Activated CD8-positive, alpha-beta memory T cell treated with anti-CD3 and anti-CD28 coated beads, Interleukin-2, amount 50 U/mL, for 48 hours (primary cell): Measurements from ENCODE around the gene MUC5AC.
"Not testable (repeated sequence)": the region's sequence is repeated elsewhere in the genome, so short reads cannot be mapped to it uniquely, and the experiment has no call there.

Experiments used
- DNase-seq: peaks from one replicate; pipeline ENCODE4 v3.0.0-alpha.2; 2020

The MUC5AC gene

DNA sequence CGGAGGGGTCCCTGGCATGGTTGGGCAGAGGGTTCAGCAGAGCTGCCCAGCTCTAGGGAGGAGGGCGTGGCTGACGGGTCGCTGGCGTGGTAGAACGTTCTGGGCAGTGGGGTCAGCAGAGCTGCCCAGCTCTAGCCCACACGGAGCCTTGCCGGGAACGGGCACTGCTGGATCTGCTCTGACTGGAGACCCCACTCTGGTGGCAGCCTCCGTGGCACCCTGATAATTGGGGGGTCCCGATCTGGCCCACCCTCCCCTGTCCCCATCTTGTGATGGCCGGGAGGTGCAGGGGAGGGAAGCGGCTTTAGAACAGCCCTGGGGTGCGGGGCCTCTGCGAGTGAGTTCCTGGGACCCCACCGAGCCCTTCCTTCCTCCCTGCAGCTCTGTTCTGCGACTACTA is 21.9 kb downstream of the MUC5AC start:
- no peak for DNase-seq

DNA sequence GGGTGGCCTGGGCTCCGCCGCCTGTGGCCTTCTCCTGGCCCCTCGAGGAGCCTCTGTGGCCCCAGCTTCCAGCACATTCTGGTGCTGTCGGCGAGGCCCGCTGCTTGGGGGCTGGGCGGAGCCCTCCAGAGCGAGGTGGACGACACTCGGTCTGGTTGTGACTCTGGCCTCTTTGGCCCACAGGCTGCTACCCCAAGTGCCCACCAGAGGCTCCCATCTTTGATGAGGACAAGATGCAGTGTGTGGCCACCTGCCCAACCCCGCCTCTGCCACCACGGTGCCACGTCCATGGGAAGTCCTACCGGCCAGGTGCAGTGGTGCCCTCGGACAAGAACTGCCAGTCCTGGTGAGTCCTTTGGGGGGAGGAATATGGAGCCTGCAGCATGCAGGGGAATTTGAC is 22.4 kb downstream of the MUC5AC start:
- DNase-seq = no peak

DNA sequence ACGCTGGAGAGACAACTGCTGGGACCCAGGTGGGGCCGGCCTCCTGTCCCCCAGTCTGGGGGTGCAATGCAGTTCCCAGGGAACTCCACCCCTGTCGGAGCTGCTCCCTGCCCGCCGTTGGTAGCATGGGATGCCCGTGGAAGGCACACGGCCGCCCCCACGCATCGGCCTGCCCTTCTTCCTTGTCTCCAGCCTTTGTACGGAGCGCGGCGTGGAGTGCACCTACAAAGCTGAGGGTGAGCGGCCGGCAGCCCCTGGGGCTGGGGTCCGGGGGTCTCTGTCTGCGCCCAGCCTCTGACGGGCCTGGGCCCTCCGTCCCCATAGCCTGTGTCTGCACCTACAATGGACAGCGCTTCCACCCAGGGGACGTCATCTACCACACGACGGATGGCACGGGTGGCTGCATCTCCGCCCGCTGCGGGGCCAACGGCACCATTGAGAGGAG is 23.2 kb downstream of the MUC5AC start:
- no peak for DNase-seq

GRCh38 chr11:1181420-1181819 is 23.7 kb downstream of the MUC5AC start:
- no peak for DNase-seq

- DNase-seq = no peak
Measured at GRCh38 chr11:1181853-1182535, 24.2 kb downstream of the MUC5AC start.

DNA sequence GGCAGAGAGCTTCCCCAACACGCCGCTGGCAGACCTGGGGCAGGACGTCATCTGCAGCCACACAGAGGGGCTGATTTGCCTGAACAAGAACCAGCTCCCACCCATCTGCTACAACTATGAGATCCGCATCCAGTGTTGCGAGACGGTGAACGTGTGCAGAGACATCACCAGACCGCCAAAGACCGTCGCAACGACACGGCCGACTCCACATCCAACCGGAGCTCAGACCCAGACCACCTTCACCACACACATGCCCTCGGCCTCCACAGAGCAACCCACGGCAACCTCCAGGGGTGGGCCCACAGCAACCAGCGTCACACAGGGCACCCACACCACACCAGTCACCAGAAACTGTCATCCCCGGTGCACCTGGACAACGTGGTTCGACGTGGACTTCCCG is 26.4 kb downstream of the MUC5AC start:
- DNase-seq = not testable (repeated sequence)

- DNase-seq = not testable (repeated sequence)
Measured at GRCh38 chr11:1188451-1189130, 30.8 kb downstream of the MUC5AC start.

- DNase-seq = not testable (repeated sequence)
Measured at GRCh38 chr11:1189816-1190215, 32.1 kb downstream of the MUC5AC start.

GRCh38 chr11:1191786-1192470 is 34.2 kb downstream of the MUC5AC start:
- not testable (repeated sequence) for DNase-seq

- DNase-seq = no peak
Measured at GRCh38 chr11:1192741-1193325, 35.1 kb downstream of the MUC5AC start.

DNA sequence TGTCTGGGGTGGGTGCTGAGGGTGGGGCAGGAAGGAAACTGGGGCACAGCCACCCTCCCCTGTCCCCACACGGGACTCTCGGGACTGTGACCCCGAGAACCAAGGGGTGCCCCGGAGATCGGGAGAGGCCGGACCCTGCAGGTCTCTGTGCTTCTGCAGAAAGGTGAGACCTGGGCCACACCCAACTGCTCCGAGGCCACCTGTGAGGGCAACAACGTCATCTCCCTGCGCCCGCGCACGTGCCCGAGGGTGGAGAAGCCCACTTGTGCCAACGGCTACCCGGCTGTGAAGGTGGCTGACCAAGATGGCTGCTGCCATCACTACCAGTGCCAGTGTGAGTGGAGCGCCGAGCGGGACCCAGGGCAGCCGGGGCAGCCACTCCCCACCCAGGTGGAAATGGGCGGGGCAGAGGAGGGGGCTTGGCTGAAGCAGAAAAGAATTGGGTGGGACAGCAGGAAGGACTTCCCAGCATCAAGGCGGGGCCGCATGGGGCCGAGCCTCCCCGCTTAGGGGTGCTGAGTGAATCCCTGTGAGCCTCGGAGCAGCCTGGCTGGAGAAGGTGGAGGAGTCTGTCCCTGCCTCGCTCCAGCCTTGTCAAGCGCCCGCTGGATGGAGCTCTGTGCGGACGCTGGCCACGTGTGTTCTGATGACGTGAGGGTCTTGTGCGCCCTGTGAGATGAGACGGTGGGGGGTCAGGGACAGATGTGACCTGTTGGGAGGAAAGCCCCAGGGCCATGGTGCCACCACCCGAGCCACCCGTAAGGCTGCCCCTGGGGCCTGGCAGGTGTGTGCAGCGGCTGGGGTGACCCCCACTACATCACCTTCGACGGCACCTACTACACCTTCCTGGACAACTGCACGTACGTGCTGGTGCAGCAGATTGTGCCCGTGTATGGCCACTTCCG is 35.8 kb downstream of the MUC5AC start:
- DNase-seq = no peak

- DNase-seq = no peak
Measured at GRCh38 chr11:1194231-1194976, 36.7 kb downstream of the MUC5AC start.

DNA sequence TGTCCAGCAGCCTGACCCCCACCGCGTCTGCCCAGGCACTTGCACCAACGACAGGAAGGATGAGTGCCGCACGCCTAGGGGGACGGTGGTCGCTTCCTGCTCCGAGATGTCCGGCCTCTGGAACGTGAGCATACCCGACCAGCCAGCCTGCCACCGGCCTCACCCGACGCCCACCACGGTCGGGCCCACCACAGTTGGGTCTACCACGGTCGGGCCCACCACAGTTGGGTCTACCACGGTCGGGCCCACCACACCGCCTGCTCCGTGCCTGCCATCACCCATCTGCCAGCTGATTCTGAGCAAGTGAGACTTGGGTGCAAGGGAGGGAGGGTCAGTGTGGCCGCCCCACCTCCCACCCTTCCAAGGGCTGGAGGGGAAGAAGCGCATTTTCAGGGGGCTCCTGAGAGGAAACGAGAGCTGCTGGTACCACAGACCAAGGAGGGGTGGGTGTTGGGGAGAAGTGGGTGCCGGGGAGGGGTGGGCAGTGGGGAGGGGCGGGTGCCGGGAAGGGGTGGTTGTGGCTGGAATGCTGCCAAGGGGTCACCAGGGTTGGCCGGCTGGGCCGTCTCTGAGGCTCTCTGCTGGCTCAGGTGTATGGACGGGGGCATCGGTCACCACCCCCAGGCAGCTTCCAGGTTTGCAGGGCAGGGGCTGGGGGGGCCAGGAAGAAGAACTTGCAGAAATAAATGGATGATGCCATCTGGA is 37.4 kb downstream of the MUC5AC start:
- DNase-seq = no peak

DNA sequence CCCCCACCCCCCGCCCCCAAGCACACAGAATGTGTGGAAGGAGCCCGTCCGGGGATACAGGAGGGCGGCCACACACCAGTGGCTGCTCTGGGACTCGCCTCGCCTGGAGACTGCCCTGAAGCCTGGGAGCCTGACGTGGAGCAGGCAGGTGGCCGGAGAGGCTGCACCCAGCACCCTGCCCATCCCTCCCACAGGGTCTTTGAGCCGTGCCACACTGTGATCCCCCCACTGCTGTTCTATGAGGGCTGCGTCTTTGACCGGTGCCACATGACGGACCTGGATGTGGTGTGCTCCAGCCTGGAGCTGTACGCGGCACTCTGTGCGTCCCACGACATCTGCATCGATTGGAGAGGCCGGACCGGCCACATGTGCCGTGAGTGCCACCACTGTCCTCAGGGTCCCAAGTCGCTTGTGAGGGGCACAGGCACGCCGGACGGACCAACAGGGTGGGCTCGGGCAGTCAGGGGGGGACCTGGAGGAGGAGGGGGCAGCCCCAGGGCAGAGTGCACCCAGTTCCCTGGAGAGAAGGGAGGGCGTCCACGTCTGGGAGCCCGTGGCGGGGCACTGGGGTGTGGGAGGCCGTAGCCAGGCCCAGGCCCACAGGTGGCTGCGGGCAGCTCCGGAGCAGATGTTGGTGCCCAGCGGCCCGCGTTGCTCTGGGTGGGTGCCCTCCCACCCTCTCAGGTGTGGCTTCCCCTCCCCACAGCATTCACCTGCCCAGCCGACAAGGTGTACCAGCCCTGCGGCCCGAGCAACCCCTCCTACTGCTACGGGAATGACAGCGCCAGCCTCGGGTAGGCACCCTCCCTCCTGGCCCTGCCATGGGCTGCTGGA is 38.1 kb downstream of the MUC5AC start:
- DNase-seq = no peak

- no peak for DNase-seq
Measured at GRCh38 chr11:1196516-1197391, 39.0 kb downstream of the MUC5AC start.

- no peak for DNase-seq
Measured at GRCh38 chr11:1197431-1197885, 39.7 kb downstream of the MUC5AC start.

DNA sequence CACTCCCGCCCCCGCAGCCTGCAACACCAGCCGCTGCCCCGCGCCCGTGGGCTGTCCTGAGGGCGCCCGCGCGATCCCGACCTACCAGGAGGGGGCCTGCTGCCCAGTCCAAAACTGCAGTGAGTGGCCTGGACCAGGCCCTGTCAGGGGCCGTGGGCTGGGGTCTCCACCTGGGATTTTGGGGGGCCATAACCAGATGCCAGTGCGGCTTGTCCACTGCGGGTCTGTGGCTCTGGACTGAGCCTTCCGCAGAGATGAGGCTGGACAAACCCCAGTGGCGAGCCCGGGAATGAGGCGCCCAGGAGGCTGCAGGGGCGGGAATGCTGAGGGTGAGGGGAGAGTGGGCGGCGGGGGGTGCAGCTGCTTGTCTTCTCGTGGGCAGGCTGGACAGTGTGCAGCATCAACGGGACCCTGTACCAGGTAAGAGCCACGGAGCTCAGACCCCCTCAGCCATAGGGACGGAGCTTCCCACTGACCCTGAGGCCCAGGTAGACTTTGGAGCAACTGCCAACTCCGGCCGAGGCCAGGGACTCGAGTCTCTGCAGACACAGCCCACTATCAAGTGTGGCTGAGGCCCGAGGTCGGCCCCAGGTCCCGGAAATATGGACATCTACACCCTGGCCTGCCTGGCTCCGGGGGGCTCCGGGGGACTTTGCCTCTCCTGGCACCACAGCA is 40.3 kb downstream of the MUC5AC start:
- no peak for DNase-seq

DNA sequence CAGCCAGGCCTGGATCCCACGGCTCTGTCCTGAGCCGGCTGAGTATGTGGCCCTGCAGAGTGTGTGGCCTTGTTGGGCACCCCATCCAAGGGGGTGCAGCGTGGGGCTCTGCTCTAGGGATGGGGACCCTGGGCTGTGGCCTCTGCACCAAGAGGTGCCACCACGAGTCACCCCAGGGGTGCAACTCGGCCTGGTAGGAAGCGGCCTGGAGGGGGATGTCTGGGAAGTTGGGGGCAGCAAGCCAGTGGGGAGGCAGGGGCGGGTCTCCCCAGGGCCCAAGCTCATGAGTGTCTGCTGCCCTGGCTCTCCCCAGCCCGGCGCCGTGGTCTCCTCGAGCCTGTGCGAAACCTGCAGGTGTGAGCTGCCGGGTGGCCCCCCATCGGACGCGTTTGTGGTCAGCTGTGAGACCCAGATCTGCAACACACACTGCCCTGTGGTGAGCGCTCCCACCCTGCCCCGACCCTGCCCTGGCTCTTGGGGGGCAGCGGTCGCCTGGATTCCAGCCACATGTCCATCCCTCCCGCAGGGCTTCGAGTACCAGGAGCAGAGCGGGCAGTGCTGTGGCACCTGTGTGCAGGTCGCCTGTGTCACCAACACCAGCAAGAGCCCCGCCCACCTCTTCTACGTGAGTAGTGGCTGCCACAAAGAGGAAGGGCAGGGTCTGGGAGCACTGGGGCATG is 40.9 kb downstream of the MUC5AC start:
- DNase-seq = no peak
